Suprapubic skin (tissue), 4 donors: ENCODE measurements around the gene UCN2. TPM values are rescaled to one million over a fixed set of nuclear protein-coding genes. Genes with fewer than 3 reads are reported as not detected.

Experiments
- DNase-seq, 2 donors: peaks; one replicate each; pipeline ENCODE4 v3.0.0-alpha.2; 2019; ENCODE audit warnings: low spot score in 2 of 2
- H3K27ac ChIP-seq: fragments of 200-600 bp; sonication (generic); one replicate; pipeline ENCODE4 v1.5.1; 2019
- H3K27me3 ChIP-seq: fragments of 200-600 bp; sonication (generic); one replicate; pipeline ENCODE4 v1.5.1; 2019
- H3K36me3 ChIP-seq: fragments of 200-600 bp; sonication (generic); one replicate; pipeline ENCODE4 v1.5.1; 2019
- H3K4me1 ChIP-seq: fragments of 200-600 bp; sonication (generic); one replicate; pipeline ENCODE4 v1.5.1; 2019
- H3K4me3 ChIP-seq: fragments of 200-600 bp; sonication (generic); one replicate; pipeline ENCODE4 v1.5.1; 2019; ENCODE audit warnings: mild to moderate bottlenecking
- H3K9me3 ChIP-seq: fragments of 200-600 bp; sonication (generic); one replicate; pipeline ENCODE4 v1.5.1; 2019
- CTCF ChIP-seq, 2 donors: fragments of 200-600 bp in 1 of 2; fragments of 450-650 bp in 1 of 2; sonication (generic) in 1 of 2; IDR thresholded peaks; one replicate each; pipeline ENCODE4 v1.5.1; 2016 to 2019; ENCODE audit warnings: antibody characterized with exemption in 2 of 2, mild to moderate bottlenecking in 1 of 2, moderate library complexity in 1 of 2
- EP300 ChIP-seq: sonication (generic); formaldehyde crosslinking; IDR thresholded peaks from one replicate; pipeline ENCODE4 v1.6.1; 2017; ENCODE audit warnings: antibody characterized with exemption
- POLR2A ChIP-seq, 2 donors: fragments of 450-650 bp; IDR thresholded peaks; one replicate each; pipeline ENCODE4 v1.6.1; 2017; ENCODE audit warnings: antibody characterized with exemption in 2 of 2, mild to moderate bottlenecking in 2 of 2, moderate library complexity in 2 of 2
- POLR2AphosphoS5 ChIP-seq, 3 donors: sonication (generic); formaldehyde crosslinking; IDR thresholded peaks; one replicate each; pipeline ENCODE4 v1.6.1; 2017; ENCODE audit warnings: antibody characterized with exemption in 3 of 3
- WGBS: methylation state at CpG from one replicate; pipeline ENCODE4 v1.1.5; 2018; 5-methylcytosine and 5-hydroxymethylcytosine counted together
- total RNA-seq, 4 donors: library from RNA; depleted of rRNA; stranded (reverse); fragments of >200 nt; gene quantifications; one replicate each; pipeline ENCODE4 v1.1.0, GENCODE V29; 2016

The UCN2 gene
- total RNA-seq, 4 donors from 2014 or later: 10.1 to 23.7 (median 18.0) TPM

GRCh38 chr3:48595075-48595525, 31.5 kb upstream of the UCN2 start, which contains the start of gene COL7A1:
Gene COL7A1, minus strand, starts transcription at chr3:48595329. Its CDS starts 170 bp downstream, at chr3:48595159.
- Histone ChIP-seq H3K4me1 (peaks cover 80% of the 10 kb centered on the region), H3K27ac (peak within 1 kb of the TSS; percentile 90), H3K27me3 (no peaks in the 10 kb centered on the region), H3K9me3 (no peaks in the 10 kb centered on the region), H3K4me3 (peak within 1 kb of the TSS; percentile 55), H3K36me3 (peaks cover 27% of the 10 kb centered on the region)
- DNase-seq: no peak
- 0% methylated on average over 21 of the region's 35 CpGs for WGBS
- no peak for TF ChIP-seq EP300
- TF ChIP-seq POLR2AphosphoS5 (IDR thresholded peaks at IDR 0.05): no peak
- TF ChIP-seq POLR2A (IDR thresholded peaks at IDR 0.05): no peak
- no peak for TF ChIP-seq CTCF (IDR thresholded peaks at IDR 0.05)

GRCh38 chr3:48594417-48595049, 31.0 kb upstream of the UCN2 start:
- TF ChIP-seq POLR2AphosphoS5 (IDR thresholded peaks at IDR 0.05) (no peak), CTCF (IDR thresholded peaks at IDR 0.05) (no peak), EP300 (no peak), POLR2A (IDR thresholded peaks at IDR 0.05) (no peak)
- H3K36me3 ChIP-seq: peaks cover 23% of the 10 kb centered on the region
- peak overlapping the region; percentile 55 for H3K4me3 ChIP-seq
- peak overlapping the region; percentile 79 for H3K27ac ChIP-seq
- peaks cover 74% of the 10 kb centered on the region for H3K4me1 ChIP-seq
- H3K9me3 ChIP-seq: no peaks in the 10 kb centered on the region
- WGBS: 31% methylated on average over 34 of the region's 39 CpGs
- H3K27me3 ChIP-seq: no peaks in the 10 kb centered on the region
- no peak for DNase-seq

GRCh38 chr3:48593337-48593736, 29.8 kb upstream of the UCN2 start:
- TF ChIP-seq CTCF (IDR thresholded peaks at IDR 0.05): no peak
- TF ChIP-seq POLR2A (IDR thresholded peaks at IDR 0.05): no peak
- no peak for TF ChIP-seq POLR2AphosphoS5 (IDR thresholded peaks at IDR 0.05)
- TF ChIP-seq EP300: no peak
- H3K27me3 ChIP-seq: no peaks in the 10 kb centered on the region
- H3K36me3 ChIP-seq: peaks cover 26% of the 10 kb centered on the region
- H3K4me3 ChIP-seq: peak overlapping the region; percentile 55
- no peak for DNase-seq
- WGBS: 66% methylated on average over 6 of the region's 9 CpGs
- H3K27ac ChIP-seq: no peak overlapping the region
- peaks cover 62% of the 10 kb centered on the region for H3K4me1 ChIP-seq
- no peaks in the 10 kb centered on the region for H3K9me3 ChIP-seq

- Histone ChIP-seq H3K4me3 (no peak overlapping the region), H3K27ac (no peak overlapping the region), H3K4me1 (peaks cover 55% of the 10 kb centered on the region), H3K36me3 (peaks cover 32% of the 10 kb centered on the region), H3K9me3 (no peaks in the 10 kb centered on the region), H3K27me3 (no peaks in the 10 kb centered on the region)
- TF ChIP-seq EP300: no peak
- WGBS: 78% methylated on average over 11 of the region's 21 CpGs
- DNase-seq: no peak
These were observed 29.0 kb upstream of the UCN2 start for GRCh38 chr3:48592519-48593087.

- H3K36me3 ChIP-seq: peaks cover 36% of the 10 kb centered on the region
- no peaks in the 10 kb centered on the region for H3K27me3 ChIP-seq
- H3K4me1 ChIP-seq: peaks cover 49% of the 10 kb centered on the region
- H3K9me3 ChIP-seq: no peaks in the 10 kb centered on the region
- no peak for DNase-seq
- H3K27ac ChIP-seq: no peak overlapping the region
- H3K4me3 ChIP-seq: no peak overlapping the region
- 78% methylated on average over 12 of the region's 22 CpGs for WGBS
- TF ChIP-seq POLR2A (IDR thresholded peaks at IDR 0.05) (no peak), EP300 (no peak), POLR2AphosphoS5 (IDR thresholded peaks at IDR 0.05) (no peak), CTCF (IDR thresholded peaks at IDR 0.05) (no peak)
These were observed 28.4 kb upstream of the UCN2 start for GRCh38 chr3:48591886-48592518.
